Vagina (tissue), 2 donors: Measurements from ENCODE around the gene PRR5L.

Source experiments
- CTCF ChIP-seq, 3 experiments: fragments of 450-650 bp in 2 of 3; fragments of 200-600 bp in 1 of 3; sonication (generic) in 1 of 3; IDR thresholded peaks; one replicate each; pipeline ENCODE4 v1.5.1; 2017 to 2019; ENCODE audit warnings: antibody characterized with exemption in 3 of 3, mild to moderate bottlenecking in 2 of 3, moderate library complexity in 2 of 3
- POLR2A ChIP-seq, 2 donors: fragments of 450-650 bp; IDR thresholded peaks; one replicate each; pipeline ENCODE4 v1.6.1; 2017; ENCODE audit warnings: antibody characterized with exemption in 2 of 2, mild to moderate bottlenecking in 2 of 2, moderate library complexity in 2 of 2
- POLR2AphosphoS5 ChIP-seq, 2 donors: sonication (generic); formaldehyde crosslinking; IDR thresholded peaks; one replicate each; pipeline ENCODE4 v1.9.0; 2017; ENCODE audit warnings: antibody characterized with exemption in 2 of 2, mild to moderate bottlenecking in 2 of 2, low read depth in 1 of 2; ENCODE audit not compliant: insufficient read depth in 1 of 2

GRCh38 chr11:36345084-36345511 is 49.0 kb downstream of the PRR5L start:
- TF ChIP-seq CTCF (IDR thresholded peaks at IDR 0.05) (no peak), POLR2AphosphoS5 (IDR thresholded peaks at IDR 0.05; ENCODE audit: insufficient read depth in 1 of 2, low read depth in 1 of 2) (no peak), POLR2A (IDR thresholded peaks at IDR 0.05) (no peak)
